ENCODE measurements around the gene TBC1D17.

DNA sequence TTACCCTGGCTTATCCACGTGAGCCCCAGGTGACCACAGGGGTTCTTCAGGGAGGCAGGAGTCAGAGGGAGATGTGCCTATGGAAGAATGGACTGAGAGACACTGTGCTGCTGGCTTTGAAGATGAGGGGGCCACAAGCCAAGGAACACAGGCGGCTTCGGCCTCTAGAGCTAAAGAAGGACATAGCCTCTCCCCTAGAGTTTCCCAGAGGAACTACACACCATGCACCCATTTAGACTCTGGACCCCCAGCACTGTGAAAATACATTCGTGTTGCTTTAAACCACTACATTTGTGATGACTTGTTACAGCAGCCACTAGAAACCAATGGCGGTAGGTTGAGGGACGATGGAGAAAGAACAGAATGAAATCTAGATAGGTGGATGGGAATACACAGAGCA, 37.8 kb downstream of the TBC1D17 start:
- no peak for TF ChIP-seq CTCF (IDR thresholded peaks at IDR 0.05)
- TF ChIP-seq POLR2A (IDR thresholded peaks at IDR 0.05): no peak
- no peak for TF ChIP-seq POLR2AphosphoS5 (IDR thresholded peaks at IDR 0.05)
- TF ChIP-seq EP300 (IDR thresholded peaks at IDR 0.05): no peak

Data from stomach (tissue), 4 donors.